SK-N-MC (cell line): ENCODE data around the gene HOXD12.

Experiments
- EZH2 ChIP-seq: fragments of 200-600 bp; sonication (generic); IDR thresholded peaks from one replicate; pipeline ENCODE4 v1.6.1; 2017; ENCODE audit warnings: antibody characterized with exemption
- POLR2AphosphoS5 ChIP-seq: IDR thresholded peaks from 2 replicates; pipeline ENCODE4 v1.6.1; 2012; ENCODE audit warnings: mild to moderate bottlenecking, low read depth, low read length, borderline replicate concordance

GRCh38 chr2:176063958-176064357, 35.6 kb upstream of the HOXD12 start:
- TF ChIP-seq POLR2AphosphoS5 (no peak), EZH2 (no peak)
